Measurements from ENCODE around the gene PSMD4.

PSMD4 gene

GRCh38 chr1:151246786-151247185, 7.7 kb upstream of the PSMD4 start:
- POLR2A ChIA-PET (ENCODE audit: low non-redundant PET) = no interaction called here
- no peak for DNase-seq (ENCODE audit: low spot score)
- CTCF ChIA-PET = no interaction called here
- H3K27ac ChIP-seq = no peak overlapping the region
- no peak for TF ChIP-seq CTCF (conservative IDR thresholded peaks at IDR 0.05; ENCODE audit: low read depth)

DNA sequence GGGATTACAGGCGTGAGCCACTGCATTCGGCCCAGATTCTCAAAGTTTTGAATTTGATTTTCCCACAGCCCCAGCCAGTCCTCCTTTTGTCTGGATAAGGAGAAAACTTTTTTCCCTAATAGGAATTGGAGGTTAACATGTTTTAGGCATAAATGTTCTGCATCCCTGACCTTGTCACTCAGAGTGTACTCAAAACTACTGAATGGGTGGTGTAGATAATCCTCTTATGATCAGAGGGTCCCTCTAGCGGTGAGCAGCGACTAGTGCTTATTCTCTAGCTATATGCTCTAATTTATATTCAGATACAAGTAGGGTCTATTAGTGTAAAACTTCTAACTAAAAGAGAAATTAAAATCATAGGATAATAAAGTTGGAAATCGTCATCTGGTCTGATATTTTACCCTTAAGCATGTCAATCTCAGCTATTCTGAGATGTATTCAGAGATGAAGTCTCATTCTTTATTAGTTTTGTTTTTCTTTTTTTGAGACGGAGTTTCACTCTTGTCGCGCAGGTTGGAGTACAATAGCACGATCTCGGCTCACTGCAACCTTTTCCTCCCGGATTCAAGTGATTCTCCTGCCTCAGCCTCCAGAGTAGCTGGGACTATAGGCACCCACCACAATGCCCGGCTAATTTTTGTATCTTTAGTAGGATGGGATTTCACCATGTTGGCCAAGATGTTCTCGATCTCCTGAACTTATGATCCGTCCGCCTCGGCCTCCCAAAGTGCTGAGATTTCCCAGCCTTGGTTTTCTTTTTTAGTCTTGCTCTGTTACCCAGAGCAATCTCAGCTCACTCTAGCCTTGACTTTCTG, 2.7 kb upstream of the PSMD4 start:
- POLR2A ChIA-PET (ENCODE audit: low non-redundant PET) = interaction anchor here (0.6 kb wide), 1 partner anchor 344 kb away, joined by 3 read pairs; no protein-coding TSS in a partner anchor
- CTCF ChIA-PET = interaction anchor here (0.6 to 1.1 kb wide), 11 partner anchors 11 to 551 kb away, joined by 3 to 5 read pairs (median 3); no protein-coding TSS in a partner anchor
- TF ChIP-seq CTCF (conservative IDR thresholded peaks at IDR 0.05; ENCODE audit: low read depth) = peak; percentile 91
- peak; percentile 81 for DNase-seq (ENCODE audit: low spot score)
- H3K27ac ChIP-seq = peak overlapping the region; percentile 48

DNA sequence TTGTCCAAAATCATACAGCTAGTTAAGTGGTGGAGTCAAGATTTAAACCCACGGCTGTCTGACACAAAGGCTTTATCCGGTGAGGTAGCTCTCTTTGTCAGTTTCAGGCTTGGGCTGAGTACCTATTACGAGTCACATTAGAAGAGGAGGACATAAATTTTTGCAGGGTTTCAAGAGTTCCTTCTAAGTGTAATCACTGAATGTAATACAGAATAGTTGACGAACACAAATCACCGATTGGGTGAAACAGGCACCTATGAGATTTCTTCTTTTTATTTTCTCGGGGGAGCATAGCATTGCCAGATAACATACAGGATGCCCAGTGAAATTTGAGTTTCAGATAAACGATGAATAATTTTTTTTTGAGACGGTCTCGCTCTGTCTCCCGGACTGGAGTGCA, 847 bp downstream of the PSMD4 start:
- DNase-seq (ENCODE audit: low spot score) = no peak
- ChIA-PET CTCF (interaction anchor here (0.7 kb wide), 1 partner anchor 10 kb away, joined by 3 read pairs; no protein-coding TSS in a partner anchor), POLR2A (ENCODE audit: low non-redundant PET) (no interaction called here)
- TF ChIP-seq CTCF (conservative IDR thresholded peaks at IDR 0.05; ENCODE audit: low read depth) = no peak
- H3K27ac ChIP-seq = peak overlapping the region; percentile 44; the same call in 1 of the 2 replicates

- peak overlapping the region; percentile 73 for H3K27ac ChIP-seq
- no peak for TF ChIP-seq CTCF (conservative IDR thresholded peaks at IDR 0.05; ENCODE audit: low read depth)
- ChIA-PET CTCF (interaction anchor here (0.6 kb wide), 2 partner anchors 44 to 79 kb away, joined by 3 read pairs; no protein-coding TSS in a partner anchor), POLR2A (ENCODE audit: low non-redundant PET) (no interaction called here)
- no peak for DNase-seq (ENCODE audit: low spot score)
Measured at GRCh38 chr1:151259351-151259750, 4.8 kb downstream of the PSMD4 start.

GRCh38 chr1:151265446-151266236, 11.1 kb downstream of the PSMD4 start:
- no peak for DNase-seq (ENCODE audit: low spot score)
- CTCF ChIA-PET = interaction anchor here (0.7 kb wide), 1 partner anchor 11 kb away, joined by 3 read pairs; no protein-coding TSS in a partner anchor
- POLR2A ChIA-PET (ENCODE audit: low non-redundant PET) = no interaction called here
- peak overlapping the region; percentile 54 for H3K27ac ChIP-seq
- no peak for TF ChIP-seq CTCF (conservative IDR thresholded peaks at IDR 0.05; ENCODE audit: low read depth)

DNA sequence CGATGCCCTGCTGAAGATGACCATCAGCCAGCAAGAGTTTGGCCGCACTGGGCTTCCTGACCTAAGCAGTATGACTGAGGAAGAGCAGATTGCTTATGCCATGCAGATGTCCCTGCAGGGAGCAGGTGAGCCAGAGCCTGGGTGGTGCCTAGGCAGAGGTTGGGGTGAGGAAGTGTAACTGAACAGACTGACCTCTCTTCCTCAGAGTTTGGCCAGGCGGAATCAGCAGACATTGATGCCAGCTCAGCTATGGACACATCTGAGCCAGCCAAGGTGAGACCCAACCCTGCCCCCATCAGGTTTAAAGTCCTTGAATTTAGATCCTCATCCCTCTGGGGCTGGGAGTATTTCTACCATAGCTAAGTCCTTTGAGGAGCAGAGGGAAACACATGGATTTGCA, 11.8 kb downstream of the PSMD4 start:
- POLR2A ChIA-PET (ENCODE audit: low non-redundant PET) = no interaction called here
- DNase-seq (ENCODE audit: low spot score) = no peak
- TF ChIP-seq CTCF (conservative IDR thresholded peaks at IDR 0.05; ENCODE audit: low read depth) = no peak
- CTCF ChIA-PET = no interaction called here
- peak overlapping the region; percentile 54 for H3K27ac ChIP-seq

All from RWPE1 (cell line).